Panc1 (cell line): ENCODE data around the gene SGPL1. TPM values are rescaled to one million over a fixed set of nuclear protein-coding genes. Genes with fewer than 3 reads are reported as not detected.

Experiments used
- ATAC-seq: fragments of 200-7000 bp; cut with Tn5 transposase; 2 replicates; pipeline ENCODE4 v1.9.1; 2020; ENCODE audit warnings: mild to moderate bottlenecking, moderate library complexity
- BruUV-seq: library from RNA; stranded (reverse); fragments of 400-500 nt; replicated peaks from 2 replicates; lab custom pipeline; 2021; lab: Mats Ljungman, UMichigan
- CTCF ChIA-PET: fragments of 300-600 bp; sonication (Branson Sonifier 250); formaldehyde crosslinking; loops from one replicate; lab custom pipeline; 2022; ENCODE audit warnings: antibody characterized with exemption; lab: Charles Lee
- POLR2A ChIA-PET: fragments of 300-600 bp; sonication (Branson Sonifier 250); formaldehyde crosslinking; loops from one replicate; lab custom pipeline; 2022; ENCODE audit warnings: antibody characterized with exemption; lab: Charles Lee
- DNase-seq: peaks from one replicate; pipeline ENCODE4 v3.0.0-alpha.2; 2010; ENCODE audit warnings: low read depth, low spot score
- H3K27ac ChIP-seq: 2 replicates; pipeline ENCODE4 v1.5.1; 2011; ENCODE audit warnings: mild to moderate bottlenecking, low read length, inconsistent platforms
- H3K27me3 ChIP-seq: fragments of 200-500 bp; sonication (Bioruptor generic); 2 replicates; pipeline ENCODE4 v1.6.0; 2014; ENCODE audit warnings: low read length, inconsistent platforms; ENCODE audit not compliant: control insufficient read depth, insufficient read depth
- H3K36me3 ChIP-seq: fragments of 200-500 bp; sonication (Bioruptor generic); 2 replicates; pipeline ENCODE4 v1.5.1; 2014; ENCODE audit warnings: inconsistent platforms, mild to moderate bottlenecking, low read length, moderate library complexity; ENCODE audit not compliant: control insufficient read depth, insufficient read depth
- H3K4me1 ChIP-seq: 2 replicates; pipeline ENCODE4 v1.5.1; 2011; ENCODE audit warnings: inconsistent platforms, mild to moderate bottlenecking, low read length, moderate library complexity; ENCODE audit not compliant: control insufficient read depth, insufficient read depth
- H3K4me3 ChIP-seq, 2 experiments: 2 replicates each; pipeline ENCODE4 v1.5.1; 2011 to 2012; ENCODE audit warnings: low read depth in 2 of 2, low read length in 2 of 2, mild to moderate bottlenecking in 2 of 2, inconsistent platforms in 1 of 2, moderate library complexity in 1 of 2
- H3K9me3 ChIP-seq: fragments of 200-500 bp; sonication (Bioruptor generic); 2 replicates; pipeline ENCODE4 v1.5.1; 2014; ENCODE audit warnings: low read depth, mild to moderate bottlenecking, inconsistent platforms, low read length, moderate library complexity; ENCODE audit not compliant: control insufficient read depth, insufficient read depth
- POLR2AphosphoS5 ChIP-seq: IDR thresholded peaks from 2 replicates; pipeline ENCODE4 v1.6.1; 2012; ENCODE audit warnings: mild to moderate bottlenecking, low read depth, low read length, moderate library complexity
- SIN3A ChIP-seq: IDR thresholded peaks from 2 replicates; pipeline ENCODE4 v1.6.1; 2012; ENCODE audit warnings: low read depth, mild to moderate bottlenecking, low read length, moderate library complexity, borderline replicate concordance; ENCODE audit not compliant: insufficient read depth
- TCF7L2 ChIP-seq: IDR thresholded peaks from 2 replicates; pipeline ENCODE4 v1.6.1; 2011; ENCODE audit warnings: mild to moderate bottlenecking, low read depth, low read length, inconsistent platforms
- in situ Hi-C: cut with HindIII; loops from 2 replicates; pipeline ENCODE4 v1.10.0; 2016; ENCODE audit warnings: low sequenced_read_pairs, low pct_unique_long_range_greater_than_20kb
- intact Hi-C: fragments of 100-400 bp; cut with micrococcal nuclease; formaldehyde crosslinking; loops from one replicate; pipeline ENCODE4 v1.10.0; 2022; ENCODE audit not compliant: unreplicated experiment
- total RNA-seq: library from RNA; stranded (reverse); gene quantifications from one replicate; pipeline ENCODE4 v1.2.1, GENCODE V29; 2021; ENCODE audit not compliant: unreplicated experiment
- TF ChIP-seq, protein P1 (sequence below): fragments of 450-650 bp; IDR thresholded peaks from 2 replicates; pipeline ENCODE4 v1.5.1; 2017; ENCODE audit warnings: mild to moderate bottlenecking
- TF ChIP-seq, protein P2 (sequence below), 2 experiments: IDR thresholded peaks; 2 replicates each; pipeline ENCODE4 v1.6.1; 2011 to 2012; ENCODE audit warnings: low read depth in 2 of 2, control low read depth in 1 of 2, low read length in 1 of 2, mild to moderate bottlenecking in 1 of 2, moderate library complexity in 1 of 2; ENCODE audit not compliant: insufficient read depth in 1 of 2

Gene SGPL1
- total RNA-seq, 1 experiment from 2014 or later, result 103 TPM

- no peak for ATAC-seq
- in situ Hi-C loops, result no loop called here
- H3K36me3 ChIP-seq, result no peaks in the 10 kb centered on the region
- no TSS peak for BruUV-seq
- H3K27me3 ChIP-seq, result peaks cover 2% of the 10 kb centered on the region; the same call in 1 of the 2 replicates
- H3K27ac ChIP-seq, result no peak overlapping the region
- no peaks in the 10 kb centered on the region for H3K9me3 ChIP-seq
- intact Hi-C loops, result no loop called here
- no peak for DNase-seq
- ChIA-PET CTCF (interaction anchor here (0.6 kb wide), 1 partner anchor 12 kb away, joined by 4 read pairs; no protein-coding TSS in a partner anchor), POLR2A (no interaction called here)
- TF ChIP-seq, protein P1, sequence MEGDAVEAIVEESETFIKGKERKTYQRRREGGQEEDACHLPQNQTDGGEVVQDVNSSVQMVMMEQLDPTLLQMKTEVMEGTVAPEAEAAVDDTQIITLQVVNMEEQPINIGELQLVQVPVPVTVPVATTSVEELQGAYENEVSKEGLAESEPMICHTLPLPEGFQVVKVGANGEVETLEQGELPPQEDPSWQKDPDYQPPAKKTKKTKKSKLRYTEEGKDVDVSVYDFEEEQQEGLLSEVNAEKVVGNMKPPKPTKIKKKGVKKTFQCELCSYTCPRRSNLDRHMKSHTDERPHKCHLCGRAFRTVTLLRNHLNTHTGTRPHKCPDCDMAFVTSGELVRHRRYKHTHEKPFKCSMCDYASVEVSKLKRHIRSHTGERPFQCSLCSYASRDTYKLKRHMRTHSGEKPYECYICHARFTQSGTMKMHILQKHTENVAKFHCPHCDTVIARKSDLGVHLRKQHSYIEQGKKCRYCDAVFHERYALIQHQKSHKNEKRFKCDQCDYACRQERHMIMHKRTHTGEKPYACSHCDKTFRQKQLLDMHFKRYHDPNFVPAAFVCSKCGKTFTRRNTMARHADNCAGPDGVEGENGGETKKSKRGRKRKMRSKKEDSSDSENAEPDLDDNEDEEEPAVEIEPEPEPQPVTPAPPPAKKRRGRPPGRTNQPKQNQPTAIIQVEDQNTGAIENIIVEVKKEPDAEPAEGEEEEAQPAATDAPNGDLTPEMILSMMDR, result no peak
- TF ChIP-seq POLR2AphosphoS5, result no peak
- TF ChIP-seq, protein P2, sequence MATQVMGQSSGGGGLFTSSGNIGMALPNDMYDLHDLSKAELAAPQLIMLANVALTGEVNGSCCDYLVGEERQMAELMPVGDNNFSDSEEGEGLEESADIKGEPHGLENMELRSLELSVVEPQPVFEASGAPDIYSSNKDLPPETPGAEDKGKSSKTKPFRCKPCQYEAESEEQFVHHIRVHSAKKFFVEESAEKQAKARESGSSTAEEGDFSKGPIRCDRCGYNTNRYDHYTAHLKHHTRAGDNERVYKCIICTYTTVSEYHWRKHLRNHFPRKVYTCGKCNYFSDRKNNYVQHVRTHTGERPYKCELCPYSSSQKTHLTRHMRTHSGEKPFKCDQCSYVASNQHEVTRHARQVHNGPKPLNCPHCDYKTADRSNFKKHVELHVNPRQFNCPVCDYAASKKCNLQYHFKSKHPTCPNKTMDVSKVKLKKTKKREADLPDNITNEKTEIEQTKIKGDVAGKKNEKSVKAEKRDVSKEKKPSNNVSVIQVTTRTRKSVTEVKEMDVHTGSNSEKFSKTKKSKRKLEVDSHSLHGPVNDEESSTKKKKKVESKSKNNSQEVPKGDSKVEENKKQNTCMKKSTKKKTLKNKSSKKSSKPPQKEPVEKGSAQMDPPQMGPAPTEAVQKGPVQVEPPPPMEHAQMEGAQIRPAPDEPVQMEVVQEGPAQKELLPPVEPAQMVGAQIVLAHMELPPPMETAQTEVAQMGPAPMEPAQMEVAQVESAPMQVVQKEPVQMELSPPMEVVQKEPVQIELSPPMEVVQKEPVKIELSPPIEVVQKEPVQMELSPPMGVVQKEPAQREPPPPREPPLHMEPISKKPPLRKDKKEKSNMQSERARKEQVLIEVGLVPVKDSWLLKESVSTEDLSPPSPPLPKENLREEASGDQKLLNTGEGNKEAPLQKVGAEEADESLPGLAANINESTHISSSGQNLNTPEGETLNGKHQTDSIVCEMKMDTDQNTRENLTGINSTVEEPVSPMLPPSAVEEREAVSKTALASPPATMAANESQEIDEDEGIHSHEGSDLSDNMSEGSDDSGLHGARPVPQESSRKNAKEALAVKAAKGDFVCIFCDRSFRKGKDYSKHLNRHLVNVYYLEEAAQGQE (IDR thresholded peaks at IDR 0.05; ENCODE audit: insufficient read depth in 1 of 2, low read depth in 2 of 2, low read length in 1 of 2), result no peak
- no peak overlapping the region for H3K4me3 ChIP-seq
- no peaks in the 10 kb centered on the region for H3K4me1 ChIP-seq
Observed at GRCh38 chr10:70771311-70772194, 44.2 kb upstream of the SGPL1 start.

GRCh38 chr10:70772627-70773026 is 43.1 kb upstream of the SGPL1 start:
- no peak overlapping the region for H3K4me3 ChIP-seq
- H3K27ac ChIP-seq, result no peak overlapping the region
- peaks cover 2% of the 10 kb centered on the region; the same call in 1 of the 2 replicates for H3K27me3 ChIP-seq
- ChIA-PET CTCF (no interaction called here), POLR2A (interaction anchor here (0.6 kb wide), 1 partner anchor 498 kb away, joined by 3 read pairs; no protein-coding TSS in a partner anchor)
- no TSS peak for BruUV-seq
- TF ChIP-seq TCF7L2 (no peak), POLR2AphosphoS5 (no peak), SIN3A (no peak)
- TF ChIP-seq, protein P2 (IDR thresholded peaks at IDR 0.05; ENCODE audit: insufficient read depth in 1 of 2, low read depth in 2 of 2, low read length in 1 of 2), result no peak
- TF ChIP-seq, protein P1, result no peak
- DNase-seq, result no peak
- H3K4me1 ChIP-seq, result no peaks in the 10 kb centered on the region
- ATAC-seq, result no peak
- no peaks in the 10 kb centered on the region for H3K9me3 ChIP-seq
- H3K36me3 ChIP-seq, result no peaks in the 10 kb centered on the region
- in situ Hi-C loops (no loop called here), intact Hi-C loops (no loop called here)
